Stimulated activated CD8-positive, alpha-beta memory T cell treated with anti-CD3 and anti-CD28 coated beads, Interleukin-4, amount 100 ng/mL, for 1 hour (primary cell): ENCODE results near the gene UCN.
A peak's percentile ranks its signal among the peaks of the same experiment; 100 is the strongest.
"Not testable (repeated sequence)": the region's sequence is repeated elsewhere in the genome, so short reads cannot be mapped to it uniquely, and the experiment has no call there.

Source experiments
- DNase-seq, 2 donors: peaks; one replicate each; pipeline ENCODE4 v3.0.0-alpha.2; 2020; ENCODE audit warnings: low read depth in 2 of 2, low spot score in 1 of 2

UCN gene, protein sequence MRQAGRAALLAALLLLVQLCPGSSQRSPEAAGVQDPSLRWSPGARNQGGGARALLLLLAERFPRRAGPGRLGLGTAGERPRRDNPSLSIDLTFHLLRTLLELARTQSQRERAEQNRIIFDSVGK

DNA sequence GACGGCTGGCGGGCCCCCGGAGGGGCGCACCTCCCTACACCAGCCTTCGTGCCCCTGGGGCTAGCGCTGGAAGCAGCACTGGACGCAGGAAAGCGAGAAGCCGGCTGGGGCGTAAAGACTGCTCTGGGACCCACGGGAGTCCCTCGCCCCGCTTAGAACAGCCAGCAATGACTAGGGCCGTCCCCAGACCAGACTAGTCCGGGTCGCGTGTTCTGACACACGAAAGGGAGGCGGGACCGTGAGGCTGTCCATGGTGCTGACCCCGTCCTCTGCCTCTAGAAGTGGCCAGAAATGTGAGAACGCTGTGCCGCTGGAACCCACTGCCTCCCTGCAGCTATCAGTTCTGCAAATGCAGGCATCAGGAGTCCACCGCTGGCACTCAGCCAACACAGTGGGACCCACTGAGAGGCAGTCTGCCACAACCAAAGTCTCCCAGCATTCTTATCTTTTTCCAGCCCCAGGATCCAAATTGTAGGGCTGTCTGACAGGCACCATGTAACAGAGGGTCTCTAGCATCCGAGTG is at the start of gene UCN:
UCN (minus strand) TSS at position 87 of the 523 bp plus-strand sequence. CDS start 550 bp downstream, outside the sequence.
- DNase-seq: no peak

DNA sequence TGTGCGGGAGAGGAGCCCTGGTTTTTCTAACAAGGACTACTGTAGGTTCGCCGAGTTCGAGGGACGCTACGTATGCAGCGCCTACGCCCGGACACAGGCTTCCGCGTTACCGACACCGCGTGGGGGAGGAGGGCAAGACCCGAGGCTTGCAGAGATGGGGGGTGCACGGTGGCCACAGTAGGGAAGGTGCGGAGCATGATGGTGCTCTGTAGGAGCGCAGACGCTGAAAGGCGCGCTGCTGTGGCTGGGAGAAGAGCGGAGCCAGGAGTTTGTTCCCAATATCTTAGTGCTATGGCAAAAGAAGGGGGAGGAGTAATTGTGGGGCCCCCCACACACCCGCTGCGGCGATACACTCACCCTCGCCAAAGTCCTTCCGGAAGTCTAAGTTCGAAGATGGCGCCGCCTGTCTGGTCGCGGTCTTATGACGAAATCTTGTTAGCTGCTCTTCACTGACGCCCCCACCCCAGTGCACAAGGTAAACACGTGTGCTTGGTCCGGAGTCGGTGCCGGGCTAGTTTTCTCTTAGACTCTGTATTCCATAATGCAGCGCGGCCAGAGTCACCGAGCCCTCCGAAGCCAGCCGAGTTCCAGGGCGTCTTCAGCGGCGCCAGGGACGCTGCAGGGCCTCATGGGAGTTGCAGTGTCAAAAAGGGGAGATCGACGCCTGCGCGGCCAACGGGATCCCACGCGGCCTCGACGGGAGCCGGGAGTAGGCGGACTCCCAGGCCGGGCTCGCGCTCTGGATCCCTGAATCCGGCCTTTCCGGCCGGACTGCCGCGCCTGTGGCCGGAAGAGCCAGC is 48.3 kb upstream of the UCN start, which contains the start of gene GTF3C2:
GTF3C2 (minus strand) TSS at position 383 of the 800 bp plus-strand sequence. CDS start 13,210 bp downstream, outside the sequence.
- peak; percentile 85 to 92 for DNase-seq

DNA sequence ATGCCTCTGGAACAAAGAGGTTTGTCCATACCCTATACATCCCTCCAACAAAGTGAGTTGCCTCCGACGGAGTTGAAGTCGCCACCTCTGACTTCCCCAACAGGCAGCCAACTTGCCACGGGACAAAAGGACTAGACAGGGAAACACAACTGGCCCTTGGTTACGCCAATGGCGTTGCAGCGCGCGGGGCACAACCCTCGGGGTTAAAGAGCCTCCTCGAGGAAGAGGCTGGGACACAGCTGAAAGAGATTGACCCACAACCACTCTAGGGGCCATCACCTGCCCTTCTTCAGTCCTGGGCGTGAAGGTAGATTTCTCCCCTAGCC is 47.8 kb upstream of the UCN start:
- DNase-seq: no peak

DNA sequence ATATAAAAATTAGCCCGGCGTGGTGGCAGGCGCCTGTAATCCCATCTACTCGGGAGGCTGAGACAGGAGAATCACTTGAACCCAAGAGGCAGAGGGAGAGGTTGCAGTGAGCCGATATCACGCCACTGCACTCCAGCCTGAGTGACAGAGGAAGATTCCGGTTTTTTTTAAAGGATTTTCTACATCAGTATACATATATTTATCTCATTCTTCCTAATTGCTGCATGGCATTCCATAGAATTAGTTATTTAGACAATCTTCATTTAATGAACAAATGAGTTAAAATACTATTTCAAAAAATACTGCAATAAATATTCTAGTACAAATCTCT is 46.3 kb upstream of the UCN start:
- no peak for DNase-seq

DNA sequence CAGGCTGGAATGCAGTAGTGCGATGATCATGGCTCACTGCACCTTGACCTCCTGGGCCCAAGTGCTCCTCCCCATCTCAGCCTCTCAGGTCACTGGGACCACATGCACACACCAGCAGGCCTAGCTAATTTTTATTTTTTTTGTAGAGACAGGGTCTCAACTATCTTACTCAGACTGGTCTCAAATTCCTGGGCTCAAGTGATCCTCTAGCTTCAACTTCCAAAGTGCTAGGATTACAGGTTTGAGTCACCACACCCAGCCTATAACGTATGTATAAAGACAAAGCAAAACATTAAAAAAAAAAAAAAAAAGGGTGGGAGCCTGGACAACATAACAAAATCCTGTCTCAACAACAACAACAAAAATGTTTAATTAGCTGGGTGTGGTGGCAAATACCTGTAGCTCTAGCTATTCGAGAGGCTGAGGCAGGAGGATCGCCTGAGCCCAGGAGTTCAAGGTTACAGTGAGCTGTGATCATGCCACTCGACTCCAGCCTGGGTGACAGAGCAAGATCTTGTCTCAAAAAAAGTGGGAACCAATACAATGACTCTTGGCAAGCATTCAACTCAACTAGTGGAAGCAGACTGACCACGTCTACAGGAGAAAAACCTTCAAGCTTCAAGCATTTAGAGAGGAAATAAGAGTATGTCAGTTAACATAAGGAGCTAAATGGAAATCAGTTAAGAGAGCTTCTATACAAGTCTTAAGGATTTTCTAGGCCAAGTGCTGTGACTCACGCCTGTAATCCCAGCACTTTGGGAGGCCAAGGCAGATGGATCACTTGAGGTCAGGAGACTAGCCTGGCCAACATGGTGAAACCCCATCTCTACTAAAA is 45.7 kb upstream of the UCN start:
- DNase-seq: no peak

DNA sequence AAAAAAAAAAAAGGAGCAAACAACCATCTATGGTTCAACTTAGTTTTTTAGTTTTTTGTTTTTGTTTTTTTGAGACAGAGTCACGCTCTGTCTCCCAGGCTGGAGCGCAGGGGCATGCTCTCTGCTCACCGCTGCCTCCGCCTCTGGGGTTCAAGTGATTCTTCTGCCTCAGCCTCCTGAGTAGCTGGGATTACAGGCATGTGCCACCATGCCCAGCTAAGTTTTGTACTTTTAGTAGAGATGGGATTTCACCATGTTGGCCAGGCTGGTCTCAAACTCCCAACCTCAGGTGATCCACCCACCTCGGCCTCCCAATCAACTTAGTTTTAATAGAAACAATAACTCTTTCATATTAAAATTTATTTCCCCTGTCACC is 45.1 kb upstream of the UCN start:
- DNase-seq: not testable (repeated sequence)

DNA sequence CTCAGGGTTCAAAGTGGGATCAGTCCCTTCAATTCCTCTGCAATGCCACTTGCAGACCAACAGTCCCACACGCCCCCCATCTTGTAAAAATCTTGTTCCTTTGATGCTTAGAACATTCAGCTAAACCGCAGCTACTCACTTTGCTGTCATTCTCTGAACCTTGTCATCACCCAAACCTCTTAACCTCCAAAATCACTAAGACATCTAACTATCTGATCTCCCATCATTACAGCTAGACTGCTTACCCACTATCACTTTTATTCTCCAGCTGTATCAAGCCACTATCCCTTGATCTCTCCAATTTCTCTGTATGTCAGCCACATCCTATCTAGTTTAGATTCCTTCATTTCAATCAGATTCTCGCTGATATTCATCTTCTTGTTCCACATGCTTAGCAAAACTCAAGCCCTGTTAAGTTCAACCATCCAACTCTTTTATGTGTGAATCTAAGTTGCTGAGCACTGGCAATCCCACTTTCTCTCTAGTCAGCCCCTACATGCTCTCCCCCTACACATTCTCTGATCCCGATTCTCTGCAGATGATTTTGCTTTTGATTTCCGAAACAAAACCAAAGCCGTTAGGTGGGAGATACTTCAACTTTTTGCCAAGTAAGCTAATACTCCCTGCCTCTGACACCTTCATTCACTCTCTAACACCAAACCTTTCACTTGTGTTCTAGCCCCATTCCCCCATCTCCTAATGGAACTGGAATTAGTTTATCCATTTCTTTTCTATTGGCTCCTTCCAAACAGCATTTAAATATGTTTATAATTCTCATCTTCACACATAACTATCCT is 43.8 kb upstream of the UCN start:
- no peak for DNase-seq

DNA sequence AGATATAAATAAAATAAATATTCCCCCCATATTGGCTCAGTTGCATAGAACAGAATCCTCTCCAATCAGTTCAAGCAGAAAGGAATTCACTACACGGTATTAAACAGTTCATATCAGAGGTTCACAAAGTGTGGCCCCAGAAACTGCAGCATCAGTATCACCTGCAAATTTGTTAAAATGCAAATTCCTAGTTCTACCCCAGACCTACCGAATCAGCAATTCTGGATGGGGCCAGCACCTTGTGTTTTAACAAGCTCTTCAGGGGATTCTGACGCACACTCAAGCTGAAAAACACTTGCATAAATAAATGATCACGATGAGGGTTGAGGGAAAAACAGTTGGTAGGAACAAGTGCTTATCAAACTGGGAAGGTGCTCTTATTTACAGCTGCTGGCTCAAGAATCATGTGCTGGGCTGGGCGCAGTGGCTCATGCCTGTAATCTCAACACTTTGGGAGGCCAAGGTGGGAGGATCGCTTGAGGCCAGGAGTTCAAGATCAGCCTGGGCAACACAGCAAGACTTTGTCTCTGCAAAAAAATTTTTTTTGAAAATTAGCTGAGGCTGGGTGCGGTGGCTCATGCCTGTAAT is 42.0 kb upstream of the UCN start:
- no peak for DNase-seq

DNA sequence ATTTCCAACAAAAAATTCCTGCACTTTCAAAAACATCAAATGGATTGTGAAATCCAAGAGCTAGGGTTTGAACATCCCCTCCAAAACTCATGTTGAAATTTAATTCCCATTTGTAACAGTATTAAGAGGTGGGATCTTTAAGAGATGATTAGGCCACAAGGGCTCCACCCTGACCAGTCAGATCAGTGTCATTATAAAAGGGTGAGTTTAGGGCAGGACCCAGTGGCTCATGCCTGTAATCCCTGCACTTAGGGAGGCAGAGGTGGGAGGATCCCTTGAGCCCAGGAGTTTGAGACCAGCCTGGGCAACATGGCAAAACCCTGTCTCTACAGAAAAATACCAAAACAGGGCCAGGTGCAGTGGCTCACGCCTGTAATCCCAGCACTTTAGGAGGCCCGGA is 39.4 kb upstream of the UCN start:
- DNase-seq: no peak

DNA sequence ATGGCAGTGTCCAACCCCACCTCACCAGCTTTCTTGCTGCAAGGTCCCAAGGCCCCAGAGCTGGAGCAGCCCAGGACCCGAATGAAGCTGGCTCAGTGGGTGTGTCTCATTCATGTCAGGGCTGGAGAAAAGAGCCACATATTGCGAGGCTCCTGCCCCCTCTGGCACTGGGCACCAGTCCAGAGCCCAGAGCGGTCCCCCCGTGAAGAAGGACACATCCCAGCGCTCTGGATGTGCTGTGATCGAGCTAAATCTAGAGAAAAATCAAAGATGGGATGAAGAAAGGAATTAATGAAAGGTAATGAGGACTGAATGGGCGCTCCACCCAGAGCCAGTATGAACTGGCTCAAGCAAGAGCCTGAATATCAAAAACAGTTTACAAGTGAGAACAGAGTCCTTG is 27.9 kb upstream of the UCN start:
- DNase-seq: no peak

DNA sequence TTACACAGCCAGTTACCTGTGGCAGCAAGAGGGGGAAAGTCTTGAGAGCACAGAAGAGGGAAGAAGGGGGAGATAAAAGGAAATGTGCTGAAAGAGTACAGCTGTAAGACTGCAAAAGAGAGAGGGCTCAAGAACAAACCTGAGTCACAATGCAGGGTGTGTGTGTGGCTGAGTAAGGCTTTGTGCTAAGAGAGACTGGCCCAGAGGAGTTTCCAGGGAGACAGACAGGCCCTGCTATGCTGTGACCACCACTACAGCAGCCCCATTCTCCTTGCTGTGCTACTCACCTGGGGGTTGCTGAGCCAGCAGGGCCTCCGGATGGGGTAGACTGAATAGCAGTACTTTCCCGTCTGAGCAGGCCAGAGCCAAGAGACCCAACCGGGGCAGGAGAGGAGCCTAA is 27.1 kb upstream of the UCN start:
- DNase-seq: no peak

DNA sequence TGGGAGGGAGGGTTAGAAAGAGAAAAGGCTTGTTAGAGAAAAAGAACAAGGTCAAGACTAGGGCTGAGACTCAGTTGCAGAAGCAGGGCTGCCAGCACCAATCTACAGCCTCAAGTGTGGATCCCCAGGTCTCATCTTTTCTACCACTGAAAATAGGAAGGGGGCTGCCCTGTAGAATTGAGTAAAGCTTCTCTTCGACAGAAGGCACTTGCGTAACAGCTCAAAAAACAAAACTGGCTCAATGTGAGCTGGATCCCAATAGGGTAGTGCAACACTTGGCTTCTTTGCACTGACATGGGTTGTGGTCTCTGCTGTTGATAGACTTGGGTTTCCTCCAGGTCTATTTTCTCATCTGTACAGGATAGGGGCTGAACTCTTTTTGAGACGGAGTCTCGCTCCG is 16.5 kb upstream of the UCN start:
- DNase-seq: no peak

DNA sequence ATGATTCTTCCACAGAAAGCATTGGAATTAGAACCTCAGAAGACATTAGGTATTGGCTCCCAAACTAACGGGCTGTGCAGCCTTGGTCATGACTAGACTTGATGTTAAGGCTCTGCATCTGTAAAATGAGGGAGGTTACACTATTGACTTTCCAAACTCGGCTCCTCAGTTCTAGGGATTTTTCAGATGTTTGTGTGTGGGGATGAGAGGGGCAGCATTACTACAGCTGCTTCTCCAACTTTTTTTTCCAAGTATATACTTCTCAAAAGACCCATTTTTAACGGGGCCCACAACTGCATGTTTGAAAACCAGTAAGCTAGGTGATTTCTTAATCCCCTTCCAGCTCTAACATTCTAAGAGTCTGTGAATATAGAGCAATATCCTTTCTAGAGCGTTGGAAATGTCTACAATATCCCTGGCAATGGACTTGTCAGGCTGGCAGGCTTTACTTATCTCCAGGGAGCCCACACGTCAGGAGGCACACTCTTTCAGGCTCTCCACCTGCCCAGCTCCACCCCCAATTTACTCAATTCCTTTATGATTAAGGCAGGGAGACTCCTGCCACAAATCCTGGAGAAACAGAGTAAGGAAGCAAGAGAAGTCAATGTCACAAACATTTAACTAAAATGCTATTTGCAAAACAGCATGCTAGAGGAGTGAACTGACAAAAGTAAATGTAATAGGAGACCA is 15.5 kb upstream of the UCN start:
- no peak for DNase-seq

DNA sequence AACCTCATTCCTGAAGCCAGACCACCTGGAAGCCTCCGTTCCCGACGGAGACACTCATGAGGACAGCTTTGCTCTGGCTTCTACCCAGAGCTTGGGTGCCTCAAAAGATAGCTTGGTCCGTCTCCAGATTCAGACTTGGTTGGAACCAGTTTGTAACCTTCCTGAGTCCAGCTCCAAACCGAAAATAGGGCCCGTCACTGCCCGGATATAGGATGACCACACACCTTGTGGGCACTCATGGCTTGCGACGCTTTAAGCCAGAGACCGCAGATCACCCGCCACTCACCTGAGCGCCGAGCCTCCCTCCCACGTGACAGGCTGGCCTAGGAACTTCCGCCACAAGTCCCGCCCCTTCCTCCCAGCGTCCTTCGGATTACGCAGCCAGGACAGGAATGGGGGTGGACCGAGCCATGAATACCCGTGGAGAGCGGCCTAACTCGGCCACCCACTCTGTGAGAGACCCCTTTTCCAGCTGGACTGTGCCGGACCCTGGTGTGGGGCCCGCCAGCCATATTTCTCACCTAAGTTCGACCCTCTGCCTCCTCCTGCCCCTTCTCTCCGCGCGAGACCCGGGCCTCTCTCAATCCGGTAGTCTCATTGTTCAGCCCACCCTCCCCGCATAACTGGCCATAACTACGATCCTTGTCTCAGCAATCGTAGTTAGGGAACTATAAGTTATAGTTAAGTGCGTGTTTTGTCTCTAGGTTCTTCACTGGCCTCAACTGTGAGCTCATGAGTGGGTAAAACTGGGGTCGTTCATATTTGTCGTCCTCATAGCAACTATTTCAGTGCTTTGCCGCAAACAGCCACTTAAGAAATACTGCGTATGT is 14.7 kb upstream of the UCN start, which contains the start of gene MPV17:
MPV17 (minus strand) TSS at position 332 of the 830 bp plus-strand sequence. CDS start 580 bp downstream, outside the sequence.
- DNase-seq: peak; percentile 69 to 73

DNA sequence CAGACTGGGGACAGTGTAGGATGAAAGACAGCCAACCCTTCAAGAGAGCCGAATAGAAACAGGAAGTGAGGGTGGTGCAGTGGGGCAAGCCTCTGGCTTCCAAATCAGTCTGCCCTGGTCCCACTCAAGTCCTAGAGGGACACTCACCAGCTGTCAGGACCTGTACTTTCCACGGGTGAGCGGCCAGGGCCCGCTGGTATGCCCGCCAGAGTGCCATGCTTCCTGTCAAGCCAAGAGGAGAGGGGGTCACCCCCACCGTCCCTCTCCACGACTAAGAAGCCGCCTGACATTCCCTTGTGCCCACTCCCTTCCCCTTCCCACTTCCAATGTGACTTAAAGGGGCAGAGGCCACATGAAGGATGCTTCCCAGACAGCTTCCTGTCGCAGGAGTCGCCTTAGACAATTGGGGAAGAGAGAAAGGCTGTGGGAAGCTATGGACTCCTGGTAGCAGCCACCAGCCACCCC is 14.1 kb upstream of the UCN start:
- DNase-seq: no peak

DNA sequence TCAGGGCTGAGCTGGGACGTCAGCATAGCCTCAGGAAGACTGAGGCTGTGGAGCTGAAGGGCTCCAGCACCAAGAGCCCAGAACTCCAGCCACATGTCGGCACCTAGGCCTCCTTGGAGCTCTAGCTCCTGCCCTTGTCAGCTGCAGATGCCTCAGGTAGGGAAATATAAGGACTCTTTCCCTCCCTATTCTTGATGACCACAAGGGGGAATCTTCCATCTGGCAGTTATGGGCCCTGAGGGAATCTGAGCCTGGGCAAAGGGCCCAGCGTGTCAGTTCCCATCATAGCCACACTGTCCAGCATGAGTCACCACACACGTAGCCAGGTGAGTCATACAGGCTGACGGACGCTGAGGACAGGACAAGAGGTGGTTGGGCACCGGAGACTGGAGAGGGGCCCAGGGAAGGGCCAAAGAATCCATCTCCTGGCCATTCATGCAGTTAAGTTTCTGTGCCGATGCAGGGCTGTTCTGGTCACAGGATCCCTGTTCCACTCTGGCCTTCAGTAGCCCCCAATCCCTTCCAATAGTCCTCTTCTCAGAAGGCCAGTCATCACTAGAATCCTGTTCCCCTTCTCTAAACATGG is 12.8 kb upstream of the UCN start:
- no peak for DNase-seq

DNA sequence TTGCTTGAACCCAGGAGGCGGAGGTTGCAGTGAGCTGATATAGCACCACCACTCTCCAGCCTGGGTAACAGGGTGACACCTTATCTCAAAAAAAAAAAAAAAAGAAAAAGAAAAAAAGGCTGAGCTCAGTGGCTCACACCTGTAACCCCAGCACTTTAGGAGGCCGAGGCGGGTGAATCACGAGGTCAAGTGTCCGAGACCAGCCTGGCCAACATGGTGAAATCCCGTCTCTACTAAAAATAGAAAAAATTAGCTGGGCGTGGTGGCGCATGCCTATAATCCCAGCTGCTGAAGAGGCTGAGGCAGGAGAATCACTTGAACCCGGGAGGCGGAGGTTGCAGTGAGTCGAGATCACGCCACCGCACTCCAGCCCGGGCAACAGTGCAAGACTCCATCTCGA is 11.6 kb upstream of the UCN start:
- not testable (repeated sequence) for DNase-seq

DNA sequence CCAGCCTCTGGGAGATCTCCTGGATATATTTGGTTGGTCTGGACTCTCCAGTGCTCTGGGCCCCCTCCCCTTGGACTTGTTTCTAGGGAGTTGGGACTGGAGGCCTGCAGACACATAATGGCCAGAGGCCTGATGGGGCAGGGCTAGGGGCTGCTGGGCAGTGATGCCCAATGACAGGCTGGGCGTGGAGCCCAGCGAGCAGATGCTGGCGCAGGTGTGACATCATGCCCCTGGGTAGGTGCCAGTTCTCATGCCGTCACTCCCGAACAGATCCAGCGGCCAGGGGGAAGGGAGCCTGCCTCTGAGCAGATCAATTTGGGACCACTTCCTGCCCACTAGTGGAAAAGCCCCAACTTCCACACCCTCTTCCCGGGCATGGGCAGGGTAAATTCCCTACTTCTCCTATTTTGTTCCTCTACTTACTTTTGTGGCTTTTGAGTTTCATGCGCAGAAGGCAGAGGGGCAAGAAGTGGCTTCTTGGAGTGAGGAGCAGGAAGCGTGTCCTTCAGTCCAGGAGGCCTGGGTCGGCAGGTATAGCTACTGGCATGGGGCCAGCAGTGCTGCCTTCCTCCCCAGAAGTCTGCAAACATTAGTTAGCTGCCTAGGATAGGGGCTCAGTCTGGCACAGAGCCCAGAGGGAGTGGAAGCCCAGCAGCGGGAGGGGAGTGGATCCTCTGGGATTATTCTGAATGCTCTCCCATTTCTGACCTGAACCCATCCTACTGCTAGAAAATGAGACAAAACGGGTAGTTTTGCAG is 8.6 kb upstream of the UCN start:
- DNase-seq: no peak
